ENCODE results near the gene MAP6D1.

DNA sequence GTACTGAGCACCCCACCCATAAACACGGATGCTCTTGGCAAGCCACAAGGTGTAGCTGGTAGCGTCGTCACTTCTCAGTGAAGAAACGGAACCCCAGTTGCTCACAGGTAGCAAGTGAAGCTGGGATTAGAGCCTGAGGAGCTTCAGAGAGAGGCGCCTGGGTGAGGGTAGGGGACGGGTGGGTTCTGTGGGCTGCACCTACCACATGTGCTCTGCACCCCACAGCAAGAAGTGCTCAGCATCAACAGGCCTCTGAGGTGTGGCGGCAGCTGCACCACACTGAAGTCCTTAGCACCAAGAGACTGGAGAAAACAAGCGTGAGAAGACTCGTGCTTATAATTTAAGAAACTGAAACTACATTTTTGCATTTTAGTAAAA is 9.8 kb downstream of the MAP6D1 start:
- TF ChIP-seq POLR2A (IDR thresholded peaks at IDR 0.05; ENCODE audit: low read depth, low read length) (no peak), CTCF (conservative IDR thresholded peaks at IDR 0.05; ENCODE audit: low read depth, low read length) (no peak), SMC3 (IDR thresholded peaks at IDR 0.05; ENCODE audit: low read depth, low read length) (no peak), RCOR1 (IDR thresholded peaks at IDR 0.05; ENCODE audit: insufficient replicate concordance, low read length) (no peak), CEBPB (IDR thresholded peaks at IDR 0.05; ENCODE audit: low read depth, low read length) (no peak), ELK1 (IDR thresholded peaks at IDR 0.05; ENCODE audit: borderline replicate concordance, low read depth, low read length) (no peak), RAD21 (IDR thresholded peaks at IDR 0.05; ENCODE audit: low read length) (no peak), RFX5 (IDR thresholded peaks at IDR 0.05; ENCODE audit: low read depth, low read length) (no peak)
- TF ChIP-seq, protein P1, sequence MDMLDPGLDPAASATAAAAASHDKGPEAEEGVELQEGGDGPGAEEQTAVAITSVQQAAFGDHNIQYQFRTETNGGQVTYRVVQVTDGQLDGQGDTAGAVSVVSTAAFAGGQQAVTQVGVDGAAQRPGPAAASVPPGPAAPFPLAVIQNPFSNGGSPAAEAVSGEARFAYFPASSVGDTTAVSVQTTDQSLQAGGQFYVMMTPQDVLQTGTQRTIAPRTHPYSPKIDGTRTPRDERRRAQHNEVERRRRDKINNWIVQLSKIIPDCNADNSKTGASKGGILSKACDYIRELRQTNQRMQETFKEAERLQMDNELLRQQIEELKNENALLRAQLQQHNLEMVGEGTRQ (IDR thresholded peaks at IDR 0.05; ENCODE audit: low read depth, low read length) = no peak

Data from IMR-90 (cell line).